Endothelial cell of umbilical vein (primary cell): ENCODE results near the gene PPP1R1B. TPM values are rescaled to one million over a fixed set of nuclear protein-coding genes. Genes with fewer than 3 reads are reported as not detected.

Experiments
- BruUV-seq: library from RNA; stranded (reverse); fragments of 400-500 nt; replicated peaks from 2 replicates; lab custom pipeline; 2021; lab: Mats Ljungman, UMichigan
- CTCF ChIA-PET: fragments of 300-600, 350-600 bp; sonication (Branson Sonifier 250); formaldehyde crosslinking; loops from one replicate; lab custom pipeline; 2021; ENCODE audit warnings: antibody characterized with exemption, inconsistent platforms; lab: Charles Lee
- POLR2A ChIA-PET: fragments of 300-600, 350-600 bp; sonication (Branson Sonifier 250); formaldehyde crosslinking; loops from one replicate; lab custom pipeline; 2021; ENCODE audit warnings: antibody characterized with exemption, inconsistent platforms; lab: Charles Lee
- DNase-seq: peaks from one replicate; pipeline ENCODE4 v3.0.0-alpha.2; 2011; ENCODE audit warnings: low read depth, low spot score
- FAIRE-seq: peaks from 2 replicates; lab custom pipeline; 2011; peaks lifted over from hg19 to GRCh38; lab: Jason Lieb, UNC
- H2AFZ ChIP-seq: 2 replicates; pipeline ENCODE4 v1.6.0; 2012; ENCODE audit warnings: low read depth, low read length, control low read depth, inconsistent platforms
- H3K27ac ChIP-seq: 2 replicates; pipeline ENCODE4 v1.5.1; 2011; ENCODE audit warnings: low read depth, mild to moderate bottlenecking, control low read depth, low read length, moderate library complexity; ENCODE audit not compliant: insufficient read depth
- H3K27me3 ChIP-seq, 2 experiments: 2 replicates each; pipeline versions ENCODE4 v1.6.0 to v1.6.1; 2011; ENCODE audit warnings: low read length in 2 of 2, mixed read lengths in 1 of 2; ENCODE audit not compliant: control insufficient read depth in 2 of 2, insufficient read depth in 2 of 2
- H3K36me3 ChIP-seq, 2 experiments: 2 replicates in 1 of 2; 3 replicates in 1 of 2; pipeline ENCODE4 v1.5.1; 2011; ENCODE audit warnings: low read length in 2 of 2, mild to moderate bottlenecking in 1 of 2, moderate library complexity in 1 of 2; ENCODE audit not compliant: control insufficient read depth in 2 of 2, insufficient read depth in 2 of 2; ENCODE audit errors: extremely low read depth in 1 of 2
- H3K4me1 ChIP-seq: 3 replicates; pipeline ENCODE4 v1.5.1; 2011; ENCODE audit warnings: mild to moderate bottlenecking, low read length; ENCODE audit not compliant: control insufficient read depth, insufficient read depth; ENCODE audit errors: extremely low read depth
- H3K4me2 ChIP-seq: 2 replicates; pipeline ENCODE4 v1.6.1; 2011; ENCODE audit warnings: low read length, control low read depth, mixed read lengths; ENCODE audit not compliant: insufficient read depth
- H3K4me3 ChIP-seq, 3 experiments: fragments of 200-600 bp in 1 of 3; sonication (generic), shearing (Covaris generic) in 1 of 3; replicated peaks in 1 of 3; 2 replicates each; pipeline ENCODE4 v1.5.1; 2011 to 2016; ENCODE audit warnings: control low read depth in 3 of 3, low read length in 3 of 3, mild to moderate bottlenecking in 2 of 3, inconsistent platforms in 1 of 3, low read depth in 1 of 3, moderate library complexity in 1 of 3; ENCODE audit not compliant: insufficient read depth in 1 of 3
- H3K79me2 ChIP-seq: 2 replicates; pipeline ENCODE4 v1.6.0; 2012; ENCODE audit warnings: low read length, inconsistent platforms; ENCODE audit not compliant: control insufficient read depth, insufficient read depth
- H3K9ac ChIP-seq: replicated peaks from 2 replicates; pipeline ENCODE3; 2011; ENCODE audit warnings: low read length, control low read depth; ENCODE audit not compliant: insufficient read depth; ENCODE audit errors: extremely low read depth
- H3K9me1 ChIP-seq: replicated peaks from 3 replicates; pipeline ENCODE4 v1.6.0; 2011; ENCODE audit warnings: mild to moderate bottlenecking, low read length; ENCODE audit not compliant: control insufficient read depth, insufficient read depth; ENCODE audit errors: extremely low read depth
- H3K9me3 ChIP-seq: replicated peaks from 2 replicates; pipeline ENCODE4 v1.5.1; 2012; ENCODE audit warnings: low read length, inconsistent platforms; ENCODE audit not compliant: control insufficient read depth, insufficient read depth
- H4K20me1 ChIP-seq: replicated peaks from 2 replicates; pipeline ENCODE3; 2011; ENCODE audit warnings: mild to moderate bottlenecking, low read length; ENCODE audit not compliant: control insufficient read depth, insufficient read depth; ENCODE audit errors: extremely low read depth
- EZH2 ChIP-seq: IDR thresholded peaks from 2 replicates; pipeline ENCODE4 v1.6.1; 2012; ENCODE audit warnings: borderline replicate concordance, low read depth, mild to moderate bottlenecking, moderate library complexity, low read length, inconsistent platforms; ENCODE audit not compliant: severe bottlenecking
- FOS ChIP-seq: IDR thresholded peaks from 2 replicates; pipeline ENCODE4 v1.6.1; 2011; ENCODE audit warnings: mild to moderate bottlenecking, low read length, moderate library complexity, borderline replicate concordance; ENCODE audit not compliant: insufficient read depth
- GATA2 ChIP-seq: IDR thresholded peaks from 2 replicates; pipeline ENCODE4 v1.7.0; 2011; ENCODE audit warnings: low read depth, mild to moderate bottlenecking, moderate library complexity, mixed read lengths, low read length; ENCODE audit not compliant: insufficient read length, insufficient read depth
- JUN ChIP-seq: IDR thresholded peaks from 2 replicates; pipeline ENCODE4 v1.6.1; 2011; ENCODE audit warnings: borderline replicate concordance, low read depth; ENCODE audit not compliant: insufficient read length, insufficient read depth
- MAX ChIP-seq: IDR thresholded peaks from 2 replicates; pipeline ENCODE4 v1.6.1; 2011; ENCODE audit not compliant: insufficient read depth, insufficient read length
- MYC ChIP-seq: IDR thresholded peaks from one replicate; pipeline ENCODE4 v1.6.1; 2011; ENCODE audit warnings: mild to moderate bottlenecking, low read depth, low read length
- POLR2A ChIP-seq: IDR thresholded peaks from 2 replicates; pipeline ENCODE4 v1.6.1; 2012; ENCODE audit warnings: low read depth, mild to moderate bottlenecking, control low read depth, low read length
- POLR2AphosphoS5 ChIP-seq: IDR thresholded peaks from 2 replicates; pipeline ENCODE4 v1.6.1; 2012; ENCODE audit warnings: low read depth, mild to moderate bottlenecking, control low read depth, low read length, moderate library complexity; ENCODE audit not compliant: insufficient read depth
- dilution Hi-C: fragments of 300-500 bp; cut with MboI; formaldehyde crosslinking; loops from one replicate; pipeline ENCODE4 v1.15.0; 2019; ENCODE audit warnings: low sequenced_read_pairs; ENCODE audit not compliant: extremely low pct_ligation_motif_present
- intact Hi-C: fragments of 100-400 bp; cut with micrococcal nuclease; formaldehyde crosslinking; loops from one replicate; pipeline ENCODE4 v1.10.0; 2022
- polyA plus RNA-seq, 4 experiments: library from polyadenylated mRNA; depleted of rRNA in 3 of 4; stranded (reverse) in 3 of 4; unstranded in 1 of 4; fragments of >200 nt; gene quantifications; 2 replicates each; pipeline versions ENCODE4 v1.2.1 to v1.2.3, GENCODE V29; 2011 to 2012; ENCODE audit warnings: missing spikeins in 1 of 4
- total RNA-seq: library from RNA; stranded (reverse); gene quantifications from 2 replicates; pipeline ENCODE4 v1.2.3, GENCODE V29; 2021
- TF ChIP-seq, protein P1 (sequence below), 2 donors: IDR thresholded peaks; 1 replicate in 1 of 2; 2 replicates in 1 of 2; pipeline ENCODE4 v1.5.1; 2011; ENCODE audit warnings: low read length in 2 of 2, mild to moderate bottlenecking in 2 of 2, moderate library complexity in 2 of 2, control low read depth in 1 of 2, inconsistent platforms in 1 of 2, low read depth in 1 of 2; ENCODE audit not compliant: insufficient read depth in 1 of 2; ENCODE audit errors: extremely low read depth in 1 of 2

The PPP1R1B gene
- total and polyA plus RNA-seq, 2 donors (not counting 3 experiments of a cell fraction or from before 2014, with no cell fraction given), result not detected

GRCh38 chr17:39669897-39670735, 43.4 kb downstream of the PPP1R1B start:
- DNase-seq (no peak), FAIRE-seq (no peak)
- no peak overlapping the region for H3K4me3 ChIP-seq
- H3K27me3 ChIP-seq, result peaks cover 6 to 10% of the 10 kb centered on the region in 2 experiments
- intact Hi-C loops, result no loop called here
- TF ChIP-seq MAX (no peak), POLR2AphosphoS5 (no peak), MYC (no peak), FOS (no peak), EZH2 (no peak), GATA2 (no peak), POLR2A (no peak), JUN (no peak)
- TF ChIP-seq, protein P1, sequence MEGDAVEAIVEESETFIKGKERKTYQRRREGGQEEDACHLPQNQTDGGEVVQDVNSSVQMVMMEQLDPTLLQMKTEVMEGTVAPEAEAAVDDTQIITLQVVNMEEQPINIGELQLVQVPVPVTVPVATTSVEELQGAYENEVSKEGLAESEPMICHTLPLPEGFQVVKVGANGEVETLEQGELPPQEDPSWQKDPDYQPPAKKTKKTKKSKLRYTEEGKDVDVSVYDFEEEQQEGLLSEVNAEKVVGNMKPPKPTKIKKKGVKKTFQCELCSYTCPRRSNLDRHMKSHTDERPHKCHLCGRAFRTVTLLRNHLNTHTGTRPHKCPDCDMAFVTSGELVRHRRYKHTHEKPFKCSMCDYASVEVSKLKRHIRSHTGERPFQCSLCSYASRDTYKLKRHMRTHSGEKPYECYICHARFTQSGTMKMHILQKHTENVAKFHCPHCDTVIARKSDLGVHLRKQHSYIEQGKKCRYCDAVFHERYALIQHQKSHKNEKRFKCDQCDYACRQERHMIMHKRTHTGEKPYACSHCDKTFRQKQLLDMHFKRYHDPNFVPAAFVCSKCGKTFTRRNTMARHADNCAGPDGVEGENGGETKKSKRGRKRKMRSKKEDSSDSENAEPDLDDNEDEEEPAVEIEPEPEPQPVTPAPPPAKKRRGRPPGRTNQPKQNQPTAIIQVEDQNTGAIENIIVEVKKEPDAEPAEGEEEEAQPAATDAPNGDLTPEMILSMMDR (IDR thresholded peaks at IDR 0.05; ENCODE audit: extremely low read depth in 1 of 2, insufficient read depth in 1 of 2, low read depth in 1 of 2, low read length in 2 of 2), result no peak
- no peaks in the 10 kb centered on the region for H4K20me1 ChIP-seq
- no peak overlapping the region for H3K9ac ChIP-seq
- H3K79me2 ChIP-seq, result no peaks in the 10 kb centered on the region
- POLR2A ChIA-PET, result no interaction called here
- no peak overlapping the region for H3K4me2 ChIP-seq
- H3K27ac ChIP-seq, result no peak overlapping the region
- H3K4me1 ChIP-seq, result no peaks in the 10 kb centered on the region
- H3K9me3 ChIP-seq, result no peaks in the 10 kb centered on the region
- no peak overlapping the region for H2AFZ ChIP-seq
- BruUV-seq, result no TSS peak
- dilution Hi-C loops, result no loop called here
- H3K9me1 ChIP-seq, result no peaks in the 10 kb centered on the region
- CTCF ChIA-PET, result interaction anchor here (0.8 to 13.1 kb wide), 9 partner anchors 10 to 50 kb away, joined by 3 to 291 read pairs (median 7); partner anchors contain the start of gene PGAP3
- H3K36me3 ChIP-seq, result no peaks in the 10 kb centered on the region
